ENCODE results near the gene MTRF1.

DNA sequence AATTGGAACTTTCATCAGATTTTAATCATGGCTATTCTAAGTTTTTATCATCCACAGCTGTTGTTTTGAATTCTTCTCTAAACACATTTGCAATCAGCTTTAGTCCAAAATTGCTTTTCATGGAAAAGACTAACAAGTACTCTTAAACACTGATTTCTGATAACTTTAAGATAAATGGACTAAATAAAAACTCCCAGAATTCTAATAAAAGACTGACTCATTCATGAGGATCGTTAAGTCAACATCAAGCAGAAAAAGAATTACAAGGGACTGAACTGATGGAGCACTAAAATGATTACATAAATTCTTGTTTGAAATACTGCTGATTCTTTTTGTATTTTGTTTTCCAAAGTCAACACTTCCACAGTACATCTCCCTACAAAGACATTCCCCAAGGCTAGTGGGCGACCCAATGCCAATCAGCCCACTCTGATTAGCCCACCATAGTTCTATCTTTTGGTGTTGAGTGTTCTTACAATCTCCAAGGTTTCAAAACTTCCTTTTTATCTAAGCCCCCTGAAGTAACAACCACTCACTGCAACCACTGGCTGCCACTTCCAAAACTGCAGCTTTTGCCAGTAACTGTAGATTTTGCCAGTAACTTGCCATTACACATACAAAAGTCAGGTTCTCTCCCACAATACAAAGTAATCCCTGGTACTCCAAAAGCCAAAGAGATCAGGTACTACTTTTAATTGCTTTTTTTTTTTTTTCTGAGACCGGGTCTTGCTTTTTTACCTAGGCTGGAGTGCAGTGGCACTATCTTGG is 33.7 kb upstream of the MTRF1 start:
- no peak for TF ChIP-seq POLR2A (IDR thresholded peaks at IDR 0.05; ENCODE audit: borderline replicate concordance, extremely low read depth, insufficient read depth, insufficient read length)
- TF ChIP-seq, protein P1, sequence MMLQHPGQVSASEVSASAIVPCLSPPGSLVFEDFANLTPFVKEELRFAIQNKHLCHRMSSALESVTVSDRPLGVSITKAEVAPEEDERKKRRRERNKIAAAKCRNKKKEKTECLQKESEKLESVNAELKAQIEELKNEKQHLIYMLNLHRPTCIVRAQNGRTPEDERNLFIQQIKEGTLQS (IDR thresholded peaks at IDR 0.05): no peak
- TF ChIP-seq, protein P2, sequence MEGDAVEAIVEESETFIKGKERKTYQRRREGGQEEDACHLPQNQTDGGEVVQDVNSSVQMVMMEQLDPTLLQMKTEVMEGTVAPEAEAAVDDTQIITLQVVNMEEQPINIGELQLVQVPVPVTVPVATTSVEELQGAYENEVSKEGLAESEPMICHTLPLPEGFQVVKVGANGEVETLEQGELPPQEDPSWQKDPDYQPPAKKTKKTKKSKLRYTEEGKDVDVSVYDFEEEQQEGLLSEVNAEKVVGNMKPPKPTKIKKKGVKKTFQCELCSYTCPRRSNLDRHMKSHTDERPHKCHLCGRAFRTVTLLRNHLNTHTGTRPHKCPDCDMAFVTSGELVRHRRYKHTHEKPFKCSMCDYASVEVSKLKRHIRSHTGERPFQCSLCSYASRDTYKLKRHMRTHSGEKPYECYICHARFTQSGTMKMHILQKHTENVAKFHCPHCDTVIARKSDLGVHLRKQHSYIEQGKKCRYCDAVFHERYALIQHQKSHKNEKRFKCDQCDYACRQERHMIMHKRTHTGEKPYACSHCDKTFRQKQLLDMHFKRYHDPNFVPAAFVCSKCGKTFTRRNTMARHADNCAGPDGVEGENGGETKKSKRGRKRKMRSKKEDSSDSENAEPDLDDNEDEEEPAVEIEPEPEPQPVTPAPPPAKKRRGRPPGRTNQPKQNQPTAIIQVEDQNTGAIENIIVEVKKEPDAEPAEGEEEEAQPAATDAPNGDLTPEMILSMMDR (IDR thresholded peaks at IDR 0.05 in 2 of 3, conservative IDR thresholded peaks at IDR 0.05 in 1 of 3; ENCODE audit: borderline replicate concordance in 1 of 3, insufficient read depth in 1 of 3, low read depth in 2 of 3, low read length in 2 of 3): no peak
- TF ChIP-seq EZH2phosphoT487 (IDR thresholded peaks at IDR 0.05; ENCODE audit: borderline replicate concordance): no peak
- no peak for TF ChIP-seq RAD21 (IDR thresholded peaks at IDR 0.05; ENCODE audit: low read depth)
- TF ChIP-seq FOSL1 (IDR thresholded peaks at IDR 0.05; ENCODE audit: low read depth): no peak
- no peak for TF ChIP-seq YY1 (IDR thresholded peaks at IDR 0.05; ENCODE audit: extremely low read depth, insufficient replicate concordance, low read depth, low read length)
- no peak for TF ChIP-seq ELF1 (IDR thresholded peaks at IDR 0.05; ENCODE audit: borderline replicate concordance, low read depth)
- TF ChIP-seq, protein P3, sequence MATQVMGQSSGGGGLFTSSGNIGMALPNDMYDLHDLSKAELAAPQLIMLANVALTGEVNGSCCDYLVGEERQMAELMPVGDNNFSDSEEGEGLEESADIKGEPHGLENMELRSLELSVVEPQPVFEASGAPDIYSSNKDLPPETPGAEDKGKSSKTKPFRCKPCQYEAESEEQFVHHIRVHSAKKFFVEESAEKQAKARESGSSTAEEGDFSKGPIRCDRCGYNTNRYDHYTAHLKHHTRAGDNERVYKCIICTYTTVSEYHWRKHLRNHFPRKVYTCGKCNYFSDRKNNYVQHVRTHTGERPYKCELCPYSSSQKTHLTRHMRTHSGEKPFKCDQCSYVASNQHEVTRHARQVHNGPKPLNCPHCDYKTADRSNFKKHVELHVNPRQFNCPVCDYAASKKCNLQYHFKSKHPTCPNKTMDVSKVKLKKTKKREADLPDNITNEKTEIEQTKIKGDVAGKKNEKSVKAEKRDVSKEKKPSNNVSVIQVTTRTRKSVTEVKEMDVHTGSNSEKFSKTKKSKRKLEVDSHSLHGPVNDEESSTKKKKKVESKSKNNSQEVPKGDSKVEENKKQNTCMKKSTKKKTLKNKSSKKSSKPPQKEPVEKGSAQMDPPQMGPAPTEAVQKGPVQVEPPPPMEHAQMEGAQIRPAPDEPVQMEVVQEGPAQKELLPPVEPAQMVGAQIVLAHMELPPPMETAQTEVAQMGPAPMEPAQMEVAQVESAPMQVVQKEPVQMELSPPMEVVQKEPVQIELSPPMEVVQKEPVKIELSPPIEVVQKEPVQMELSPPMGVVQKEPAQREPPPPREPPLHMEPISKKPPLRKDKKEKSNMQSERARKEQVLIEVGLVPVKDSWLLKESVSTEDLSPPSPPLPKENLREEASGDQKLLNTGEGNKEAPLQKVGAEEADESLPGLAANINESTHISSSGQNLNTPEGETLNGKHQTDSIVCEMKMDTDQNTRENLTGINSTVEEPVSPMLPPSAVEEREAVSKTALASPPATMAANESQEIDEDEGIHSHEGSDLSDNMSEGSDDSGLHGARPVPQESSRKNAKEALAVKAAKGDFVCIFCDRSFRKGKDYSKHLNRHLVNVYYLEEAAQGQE (IDR thresholded peaks at IDR 0.05; ENCODE audit: low read depth): no peak
- TF ChIP-seq POLR2AphosphoS5 (IDR thresholded peaks at IDR 0.05; ENCODE audit: low read depth, low read length): no peak
